Measurements from ENCODE around the gene CDK5R2.

CDK5R2 gene

GRCh38 chr2:218962859-218963492 lies 3.5 kb downstream of the CDK5R2 start:
- peak; percentile 66 for DNase-seq

DNA sequence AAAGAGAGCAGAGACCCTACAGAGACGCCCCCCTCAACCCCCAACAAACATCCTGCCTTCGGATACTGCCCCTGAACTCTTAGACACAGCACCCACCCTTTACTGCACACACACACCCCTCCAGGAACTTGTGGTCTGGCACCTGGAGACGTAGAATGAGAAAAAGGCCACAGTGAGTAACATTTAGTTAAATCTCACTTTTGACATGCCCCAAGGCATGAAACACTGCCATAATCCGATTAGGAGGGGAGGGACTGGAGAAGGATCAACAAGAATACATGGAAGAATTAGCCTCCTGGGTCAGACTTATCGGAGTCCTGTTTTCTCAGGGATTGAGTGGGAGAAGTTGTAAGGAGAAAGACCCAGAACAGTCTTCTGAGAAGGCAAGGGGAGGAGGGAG lies 4.1 kb downstream of the CDK5R2 start:
- no peak for DNase-seq

- DNase-seq, result no peak
These were observed 4.7 kb downstream of the CDK5R2 start for GRCh38 chr2:218964041-218964771.

DNA sequence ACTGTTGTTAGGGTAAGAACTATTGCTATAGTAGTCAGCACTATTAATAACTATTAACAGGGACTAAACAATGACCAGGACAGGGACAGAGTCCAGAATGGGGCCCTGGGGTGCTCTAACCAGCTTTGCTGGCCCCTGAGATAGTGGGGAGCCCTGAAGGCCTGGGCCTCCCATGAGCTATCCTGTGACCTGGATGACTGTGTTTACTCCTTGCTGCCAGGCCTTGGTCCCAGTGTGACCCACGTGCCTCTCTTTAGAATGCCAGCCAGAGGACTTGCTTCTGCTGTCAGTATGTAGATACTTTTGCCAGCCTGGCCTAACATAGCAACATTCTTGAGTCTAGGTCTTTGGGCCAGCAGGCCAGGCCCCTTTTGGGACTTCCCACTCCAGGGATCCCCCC lies 11.4 kb downstream of the CDK5R2 start:
- no peak for DNase-seq

GRCh38 chr2:218975060-218975777 lies 15.8 kb downstream of the CDK5R2 start:
- DNase-seq, result no peak

DNA sequence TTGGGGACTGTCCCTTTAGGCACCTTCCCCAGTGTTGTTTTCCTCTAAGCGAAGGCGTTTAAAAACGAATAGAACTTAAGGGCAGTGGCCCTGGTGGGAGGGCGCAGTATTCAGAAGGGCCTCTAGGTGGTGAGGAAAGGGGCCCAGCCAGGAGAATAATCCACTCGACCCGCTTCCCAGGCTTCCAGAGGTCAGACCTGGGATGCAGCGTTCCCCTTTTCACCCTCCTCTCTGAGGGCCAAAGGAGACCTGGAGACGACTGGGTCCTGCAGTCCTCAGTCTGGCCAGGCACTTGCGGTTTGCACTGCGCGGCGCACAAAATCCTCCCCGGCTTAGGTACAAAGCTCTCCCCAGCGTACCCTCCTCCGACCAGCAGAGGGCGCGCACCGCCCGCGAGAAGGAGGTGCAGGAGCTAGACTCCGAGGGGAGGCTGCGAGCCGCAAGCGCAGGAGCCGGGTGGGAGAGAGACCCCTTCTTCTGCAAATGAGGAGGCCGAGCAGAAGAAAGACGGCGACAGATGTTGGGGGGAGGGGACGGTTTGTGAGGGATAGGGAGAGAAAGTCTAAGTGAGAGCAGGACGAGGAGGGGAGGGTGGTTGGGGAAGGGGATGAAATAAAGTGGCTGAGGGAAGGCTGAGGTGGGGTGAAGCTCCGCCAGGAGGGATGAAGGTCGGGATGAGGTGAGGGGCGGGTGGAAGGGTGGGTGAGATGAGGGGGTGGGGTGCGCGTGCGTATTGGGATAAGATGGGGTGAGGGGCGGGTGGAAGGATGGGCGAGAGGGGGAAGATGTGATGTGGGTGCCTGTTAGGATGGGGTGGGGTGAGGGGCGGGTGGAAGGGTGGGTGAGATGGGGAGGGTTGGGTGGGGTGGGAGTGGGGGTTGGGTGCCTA lies 20.6 kb downstream of the CDK5R2 start:
- peak; percentile 83 for DNase-seq

GRCh38 chr2:218980735-218981389 lies 21.4 kb downstream of the CDK5R2 start:
- no peak for DNase-seq

GRCh38 chr2:218981390-218981880 lies 22.0 kb downstream of the CDK5R2 start:
- no peak for DNase-seq

DNA sequence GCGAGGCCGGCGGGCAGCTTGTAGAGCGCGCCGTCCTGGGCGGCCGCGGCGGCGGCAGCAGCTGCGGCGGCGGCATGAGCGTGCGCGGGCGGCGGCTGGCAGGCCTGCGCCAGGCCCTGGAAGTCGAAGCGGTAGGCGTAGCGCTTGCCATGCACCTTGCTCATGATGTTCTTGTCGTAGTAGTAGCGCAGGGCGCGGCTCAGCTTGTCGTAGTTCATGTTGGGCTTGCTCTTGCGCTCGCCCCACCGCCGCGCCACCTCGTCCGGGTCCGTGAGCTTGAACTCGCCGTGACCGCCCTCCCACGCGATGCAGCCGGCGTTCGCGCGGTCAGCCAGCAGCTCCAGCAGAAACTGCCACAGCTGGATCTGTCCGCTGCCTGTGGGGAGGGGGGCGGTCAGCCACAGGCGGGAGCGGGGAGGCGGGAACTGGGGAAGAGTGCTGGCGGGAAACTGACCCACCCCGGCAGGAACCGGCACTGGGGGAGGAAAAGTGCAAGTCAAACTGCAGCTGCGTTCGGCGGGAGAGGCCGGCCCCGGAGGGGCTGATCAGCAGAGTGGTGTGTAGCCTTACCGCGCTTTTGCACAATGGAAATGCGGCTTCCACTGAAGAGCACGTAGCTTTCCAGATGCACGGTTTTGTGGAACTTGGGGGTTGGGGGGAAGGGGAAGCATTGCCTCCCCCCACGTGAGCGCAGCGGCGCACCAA lies 22.6 kb downstream of the CDK5R2 start:
- DNase-seq, result no peak

DNA sequence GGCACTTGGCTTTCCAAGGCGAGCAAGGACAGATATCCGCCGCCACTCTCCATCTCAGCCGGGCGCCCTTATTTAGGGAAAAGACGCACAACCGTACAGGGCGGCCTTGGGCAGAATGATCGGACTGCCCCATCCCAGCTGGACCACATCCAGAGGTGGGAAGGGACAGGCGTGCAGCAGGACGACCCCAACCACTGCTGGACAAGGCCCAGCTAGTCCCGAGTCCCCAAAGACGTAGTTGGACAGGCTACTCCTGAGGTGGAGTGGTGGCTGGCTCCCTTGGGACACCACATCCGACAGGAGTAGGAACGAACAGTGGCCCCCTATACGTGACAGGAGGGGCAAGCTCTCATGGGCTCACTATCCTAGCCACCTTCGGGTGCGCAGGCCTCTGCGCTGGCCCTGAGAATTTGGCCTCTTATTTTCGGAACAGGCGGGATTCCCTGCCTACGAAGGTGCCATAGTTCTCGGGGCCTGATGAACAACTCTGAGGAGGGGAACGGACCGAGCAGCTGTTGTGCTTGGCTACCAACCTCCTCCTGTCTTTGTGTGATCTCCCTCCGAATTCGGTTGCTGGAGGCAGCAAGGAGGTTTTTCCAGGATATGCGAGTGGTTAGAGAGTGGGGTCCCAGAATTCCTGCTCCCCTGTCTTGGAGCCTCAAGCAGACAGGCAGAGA lies 23.3 kb downstream of the CDK5R2 start:
- DNase-seq, result no peak

DNA sequence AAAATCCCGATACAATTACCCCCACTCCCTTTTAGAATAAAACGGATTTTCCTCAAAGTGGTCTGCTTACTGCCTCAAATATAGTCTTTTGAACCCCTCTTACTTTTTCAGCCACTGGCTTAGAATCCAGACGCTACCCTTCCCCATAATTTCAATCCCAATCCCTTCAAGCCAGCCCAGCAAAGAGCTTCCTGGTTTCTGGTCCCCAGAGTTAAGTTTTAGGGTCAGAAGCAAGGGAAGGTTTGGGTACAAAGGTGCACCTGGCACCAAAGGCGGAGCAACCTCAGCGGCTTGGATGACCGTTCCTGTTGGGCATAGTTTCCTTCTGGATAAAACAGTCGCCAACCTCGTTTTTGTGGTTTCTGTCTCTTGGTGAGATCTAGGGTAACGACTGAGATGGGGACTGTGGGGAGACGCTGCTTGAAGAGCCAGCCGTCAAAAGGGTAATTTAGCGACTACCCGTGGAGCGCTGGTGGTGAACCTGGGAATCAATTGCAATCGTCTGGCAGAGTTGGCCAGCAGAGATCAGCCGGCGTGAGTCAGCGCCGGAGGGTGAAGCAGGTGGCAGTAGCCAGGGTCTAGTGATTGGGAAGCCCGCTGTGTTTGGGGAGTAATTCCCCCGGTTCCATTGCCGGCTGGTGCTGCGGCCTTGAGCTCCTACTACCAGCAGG lies 23.9 kb downstream of the CDK5R2 start:
- DNase-seq, result no peak

DNA sequence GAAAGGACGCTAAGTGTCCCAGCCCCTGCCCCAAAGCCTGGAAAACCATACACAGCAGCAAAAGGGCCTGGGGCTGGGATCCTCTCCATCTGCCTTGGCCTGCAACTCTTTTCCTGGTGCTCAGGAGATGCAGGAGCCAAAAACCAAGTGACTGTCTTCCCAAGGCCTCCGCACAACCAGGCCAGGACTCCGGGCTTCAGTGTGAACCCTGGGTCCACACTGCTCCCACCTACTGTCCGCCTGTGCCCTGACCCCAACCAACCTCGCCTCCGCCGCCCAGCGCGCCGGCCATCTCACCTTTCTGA lies 24.4 kb downstream of the CDK5R2 start:
- no peak for DNase-seq

DNA sequence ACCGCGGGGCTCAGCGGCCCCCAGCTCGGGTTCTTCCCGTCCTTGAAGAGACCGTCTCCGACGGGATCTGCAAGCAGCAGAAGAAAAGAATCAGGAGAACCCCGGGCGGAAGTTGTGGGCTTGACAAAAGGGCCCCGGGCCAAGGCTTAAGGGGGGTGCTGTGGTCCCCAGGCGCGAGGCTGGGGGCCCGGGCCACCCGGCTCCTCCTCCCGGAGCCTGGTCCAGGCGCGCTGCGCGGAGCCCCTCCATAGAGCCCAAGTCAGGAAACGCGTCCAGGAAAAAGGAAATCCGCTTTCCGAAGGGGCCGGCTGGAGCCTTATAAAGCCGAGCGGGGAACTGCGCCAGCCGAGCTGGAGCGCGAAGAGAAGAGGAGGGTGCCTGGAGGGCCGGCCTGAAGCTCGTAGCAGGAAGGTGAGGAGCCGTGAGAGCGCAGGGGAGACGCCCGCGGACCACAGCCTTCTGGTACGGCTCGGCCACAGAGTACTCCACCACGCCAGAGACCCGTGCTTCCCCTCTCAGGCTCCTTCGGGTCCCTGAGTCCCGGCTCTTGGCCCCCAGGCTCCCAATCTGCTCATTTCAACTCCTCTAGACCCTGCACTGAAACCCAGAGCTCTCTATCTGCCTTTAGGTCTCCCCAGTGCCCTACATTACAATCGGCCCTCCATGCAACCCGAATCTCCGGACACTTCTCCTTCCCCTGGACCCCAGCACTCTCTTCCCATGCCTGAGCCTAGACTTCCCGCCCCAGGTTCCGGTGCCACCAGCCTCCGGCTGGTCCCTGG lies 25.0 kb downstream of the CDK5R2 start:
- no peak for DNase-seq

GRCh38 chr2:218985021-218985324 lies 25.5 kb downstream of the CDK5R2 start, which contains the start of gene FEV:
TSS of gene FEV (minus strand) at chr2:218985184. CDS start at chr2:218985075, 109 bp downstream.
- no peak for DNase-seq

- no peak for DNase-seq
These were observed 26.0 kb downstream of the CDK5R2 start for GRCh38 chr2:218985325-218986091.

DNA sequence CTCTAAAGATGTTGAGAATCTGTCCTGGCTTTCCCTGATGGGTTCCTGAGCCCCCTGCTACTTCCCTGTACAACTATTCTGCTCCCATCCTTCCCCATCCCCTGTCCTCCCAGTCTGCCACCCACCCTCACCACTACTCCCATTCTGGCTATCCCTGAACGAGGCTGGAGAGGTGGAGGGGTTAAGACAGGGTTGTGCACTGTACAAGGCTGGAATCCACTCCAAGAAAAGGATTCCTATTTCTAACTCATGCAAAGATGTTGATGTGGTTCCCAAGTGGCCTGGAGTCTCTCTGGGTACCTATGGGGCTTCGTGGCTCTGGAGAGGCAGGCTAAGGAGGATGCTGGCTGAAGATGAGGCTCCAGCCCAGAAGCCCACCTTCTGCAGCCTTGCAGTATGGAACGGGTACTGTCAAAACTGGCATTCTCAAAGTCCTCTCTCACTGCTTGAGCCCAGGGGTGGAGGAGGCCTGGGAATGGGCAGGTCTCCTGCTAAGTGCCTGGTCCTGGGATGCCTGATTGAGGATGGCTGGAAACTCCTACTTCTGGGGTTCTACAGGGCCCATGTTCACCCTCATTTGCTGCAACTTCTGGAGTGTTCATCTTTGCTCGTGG lies 26.8 kb downstream of the CDK5R2 start:
- no peak for DNase-seq

GRCh38 chr2:218988164-218988563 lies 28.7 kb downstream of the CDK5R2 start:
- DNase-seq, result no peak

DNA sequence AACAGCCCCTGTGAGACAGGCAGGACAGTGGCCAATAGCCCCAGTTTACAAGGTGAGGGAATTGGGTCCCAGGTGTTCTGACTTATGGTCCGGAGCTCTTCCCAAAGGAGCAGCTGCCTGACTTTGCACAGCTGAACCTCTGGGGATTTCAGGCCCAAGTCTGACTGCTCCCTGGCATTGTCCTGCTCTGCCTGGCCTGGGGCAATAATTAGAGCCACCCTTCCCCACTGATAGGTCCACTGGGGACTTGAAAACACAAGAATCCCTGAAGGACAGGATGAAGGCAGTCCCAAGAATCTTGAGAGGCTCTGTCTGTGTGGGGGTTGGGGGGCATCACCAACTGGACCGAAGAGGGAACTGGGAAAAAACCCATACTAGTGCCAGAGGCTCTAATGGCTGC lies 29.2 kb downstream of the CDK5R2 start:
- DNase-seq, result no peak

DNA sequence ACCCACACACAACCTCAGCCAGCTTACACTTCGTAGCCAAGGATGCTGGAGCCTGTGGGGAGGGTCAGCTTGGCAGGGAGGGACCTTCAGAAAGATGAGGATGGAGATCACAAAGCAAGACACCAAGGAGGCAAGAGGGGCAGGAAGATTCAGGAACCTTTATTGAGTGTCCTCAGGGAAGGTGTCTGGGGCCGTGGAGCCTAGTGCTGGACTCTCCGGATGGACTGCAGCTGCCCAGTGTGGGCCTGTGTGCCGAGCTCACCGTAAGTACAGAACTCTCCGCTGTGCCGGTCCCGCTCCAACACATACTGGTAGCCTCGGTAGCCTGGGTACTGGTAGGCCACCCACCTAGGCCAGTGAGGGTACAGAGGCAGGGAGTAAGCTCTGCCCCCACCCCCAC lies 30.6 kb downstream of the CDK5R2 start:
- DNase-seq, result no peak

All from activated CD4-positive, alpha-beta T cell treated with anti-CD3 and anti-CD28 coated beads, Interleukin-2, amount 50 U/mL, for 1 hour (primary cell).